ENCODE results near the gene LRRC71.

The LRRC71 gene

GRCh38 chr1:156920233-156921052 is at the start of gene LRRC71:
LRRC71 (plus strand) TSS chr1:156920632; CDS start chr1:156920804, 172 bp downstream.
- DNase-seq (ENCODE audit: low read depth, low spot score): no peak

GRCh38 chr1:156873659-156874058 is 46.8 kb upstream of the LRRC71 start:
- DNase-seq (ENCODE audit: low read depth, low spot score): no peak

DNA sequence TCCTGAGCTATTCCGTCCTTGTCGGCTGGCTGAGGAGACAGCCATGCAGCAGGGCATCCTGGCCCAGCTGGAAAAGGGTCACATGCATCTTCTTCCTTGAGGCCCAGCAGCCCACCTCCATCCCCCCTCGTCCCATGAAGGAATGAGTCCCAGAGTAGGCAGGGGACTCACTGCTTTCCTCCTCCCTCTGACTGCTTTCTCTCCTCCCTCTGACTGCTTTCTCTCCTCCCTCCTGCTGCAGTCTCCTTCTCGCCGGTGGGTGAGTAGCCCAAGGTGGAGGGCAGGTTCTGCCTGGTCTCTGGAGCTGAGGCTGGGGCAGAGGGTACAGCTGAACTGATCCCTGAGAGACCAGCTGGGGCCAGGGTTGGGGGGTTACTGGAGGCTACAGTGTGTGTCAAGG is 46.3 kb upstream of the LRRC71 start:
- DNase-seq (ENCODE audit: low read depth, low spot score): no peak

DNA sequence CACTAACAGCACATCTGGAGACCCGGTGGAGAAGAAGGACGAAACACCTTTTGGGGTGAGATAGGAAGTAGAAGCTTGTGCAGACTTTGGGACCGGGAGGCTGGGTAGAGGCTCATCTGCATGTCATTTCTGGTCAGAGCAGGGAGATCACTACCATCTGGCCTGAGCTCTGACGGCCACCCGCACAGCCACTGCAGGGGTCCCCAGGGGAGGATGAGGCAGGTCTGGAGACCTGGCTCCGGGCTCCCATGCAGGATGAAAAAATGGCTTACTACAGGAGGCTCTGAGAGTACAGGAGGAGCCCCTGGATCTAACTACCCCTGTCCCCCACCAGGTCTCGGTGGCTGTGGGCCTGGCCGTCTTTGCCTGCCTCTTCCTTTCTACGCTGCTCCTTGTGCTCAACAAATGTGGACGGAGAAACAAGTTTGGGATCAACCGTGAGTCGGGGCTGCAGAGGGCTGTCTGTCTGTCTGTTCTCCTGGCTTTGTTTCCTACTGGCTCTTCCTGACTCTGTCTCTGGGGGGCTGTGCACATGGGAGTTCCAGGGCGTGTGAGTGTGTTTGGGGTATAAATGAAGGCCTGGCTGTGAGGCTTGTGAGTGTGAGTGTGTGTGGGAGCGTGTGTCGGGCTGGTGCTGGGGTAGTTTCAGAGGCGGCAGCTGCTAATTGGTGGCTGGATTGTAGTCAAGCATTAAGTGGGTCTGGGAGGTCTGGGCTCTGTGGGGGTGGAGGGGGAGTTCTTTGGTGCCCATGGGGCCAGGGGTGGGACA is 45.7 kb upstream of the LRRC71 start:
- DNase-seq (ENCODE audit: low read depth, low spot score): no peak

GRCh38 chr1:156875341-156875615 is 45.2 kb upstream of the LRRC71 start:
- DNase-seq (ENCODE audit: low read depth, low spot score): no peak

DNA sequence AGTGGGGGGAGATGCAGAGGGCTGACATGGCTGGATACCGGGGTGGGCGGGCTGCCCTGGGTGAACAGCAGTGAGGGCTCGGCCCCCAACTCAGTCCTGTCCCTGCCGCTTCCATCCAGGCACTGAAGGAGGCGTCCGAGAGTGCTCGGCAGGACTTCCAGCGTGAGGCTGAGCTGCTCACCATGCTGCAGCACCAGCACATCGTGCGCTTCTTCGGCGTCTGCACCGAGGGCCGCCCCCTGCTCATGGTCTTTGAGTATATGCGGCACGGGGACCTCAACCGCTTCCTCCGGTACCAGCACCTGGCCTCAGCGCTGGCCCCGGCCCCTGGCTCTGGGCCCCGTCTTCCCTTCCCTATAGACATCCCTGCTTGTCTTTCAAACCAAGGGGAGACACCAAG is 44.2 kb upstream of the LRRC71 start:
- no peak for DNase-seq (ENCODE audit: low read depth, low spot score)

- DNase-seq (ENCODE audit: low read depth, low spot score): no peak
Observed at GRCh38 chr1:156877433-156878170, 42.8 kb upstream of the LRRC71 start.

DNA sequence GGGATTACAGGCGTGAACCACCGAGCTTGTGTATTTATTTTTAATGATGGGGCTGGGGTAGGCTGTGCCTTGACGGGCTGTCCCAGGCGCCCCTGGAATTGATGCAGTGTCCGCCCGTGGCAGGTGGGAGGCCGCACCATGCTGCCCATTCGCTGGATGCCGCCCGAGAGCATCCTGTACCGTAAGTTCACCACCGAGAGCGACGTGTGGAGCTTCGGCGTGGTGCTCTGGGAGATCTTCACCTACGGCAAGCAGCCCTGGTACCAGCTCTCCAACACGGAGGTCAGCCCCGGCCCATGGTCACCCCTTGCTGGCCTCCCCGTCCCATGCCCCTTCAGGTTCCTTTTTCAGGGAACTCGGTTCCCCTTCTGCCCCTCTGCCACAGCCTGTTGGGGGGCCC is 40.6 kb upstream of the LRRC71 start:
- no peak for DNase-seq (ENCODE audit: low read depth, low spot score)

DNA sequence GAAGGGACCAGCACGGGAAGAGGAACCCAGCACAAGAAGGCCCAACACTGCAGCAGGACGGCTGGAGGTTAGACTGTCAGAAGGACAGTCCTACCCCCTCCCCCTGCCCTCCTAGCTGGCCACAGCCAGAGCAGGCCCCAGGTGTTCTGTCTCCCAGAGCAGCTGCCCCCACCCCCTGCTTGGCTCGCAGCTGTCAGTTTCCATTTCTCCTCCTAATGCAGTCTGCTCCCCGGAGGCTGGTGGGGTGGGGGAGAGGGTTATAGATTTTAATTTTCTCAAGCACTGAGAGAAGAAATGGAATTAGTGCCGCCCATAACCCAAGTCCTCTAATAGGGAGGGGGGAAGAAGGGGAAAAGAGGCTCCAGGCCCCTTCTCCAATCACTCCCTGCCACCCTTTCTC is 40.0 kb upstream of the LRRC71 start:
- no peak for DNase-seq (ENCODE audit: low read depth, low spot score)

DNA sequence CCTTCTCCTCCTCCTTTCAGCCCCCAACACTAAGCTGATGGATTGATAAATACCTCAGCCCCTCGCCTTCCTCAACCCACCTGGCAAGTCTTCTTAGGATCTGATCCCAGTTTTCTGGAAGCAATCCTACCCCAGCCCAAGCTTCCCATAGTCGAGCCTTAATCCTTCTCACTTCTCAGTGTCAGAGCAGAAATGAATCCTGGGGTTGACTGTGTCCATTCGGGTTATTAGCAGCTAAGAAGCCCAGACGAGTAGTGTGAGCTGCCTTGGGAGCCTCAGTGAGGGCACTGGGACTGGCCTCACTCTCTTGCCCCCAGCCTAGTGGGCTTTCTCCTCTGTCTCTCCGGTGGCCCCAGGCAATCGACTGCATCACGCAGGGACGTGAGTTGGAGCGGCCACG is 39.3 kb upstream of the LRRC71 start:
- DNase-seq (ENCODE audit: low read depth, low spot score): no peak

DNA sequence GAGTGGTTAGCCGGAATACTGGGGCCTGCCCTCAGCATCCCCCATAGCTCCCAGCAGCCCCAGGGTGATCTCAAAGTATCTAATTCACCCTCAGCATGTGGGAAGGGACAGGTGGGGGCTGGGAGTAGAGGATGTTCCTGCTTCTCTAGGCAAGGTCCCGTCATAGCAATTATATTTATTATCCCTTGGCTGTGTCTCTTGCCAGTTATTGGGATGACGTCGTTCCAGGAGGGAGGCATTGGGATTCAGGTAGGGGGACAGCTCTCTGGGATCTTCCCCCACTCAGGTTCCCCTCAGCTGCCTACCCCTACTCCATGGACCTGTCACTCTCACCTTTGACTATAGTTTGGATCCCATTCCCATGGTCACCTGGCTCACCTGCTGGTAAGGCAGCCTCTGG is 38.8 kb upstream of the LRRC71 start:
- no peak for DNase-seq (ENCODE audit: low read depth, low spot score)

DNA sequence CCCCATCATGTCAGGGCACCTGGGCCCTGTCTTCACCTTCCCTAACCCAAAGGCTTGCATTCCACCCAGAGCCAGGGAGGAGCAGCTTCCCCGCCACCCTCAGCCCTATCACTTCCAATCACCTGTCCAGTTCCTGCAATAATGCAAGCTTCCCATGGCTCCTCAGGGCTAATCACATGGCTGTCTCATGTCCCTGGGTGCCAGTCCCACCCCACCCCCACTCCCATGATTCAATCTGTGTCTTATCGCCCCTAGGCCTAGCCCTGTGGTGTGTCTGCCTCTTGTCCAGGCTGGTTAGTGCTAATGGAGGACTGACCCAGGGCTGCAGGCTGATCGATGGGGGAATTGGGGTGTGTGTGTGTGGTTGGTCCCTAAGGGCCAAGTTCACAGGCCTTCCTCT is 37.9 kb upstream of the LRRC71 start:
- no peak for DNase-seq (ENCODE audit: low read depth, low spot score)

GRCh38 chr1:156883919-156884318 is 36.5 kb upstream of the LRRC71 start:
- no peak for DNase-seq (ENCODE audit: low read depth, low spot score)

GRCh38 chr1:156884560-156885184 is 35.8 kb upstream of the LRRC71 start:
- DNase-seq (ENCODE audit: low read depth, low spot score): no peak

GRCh38 chr1:156885314-156885713 is 35.1 kb upstream of the LRRC71 start:
- no peak for DNase-seq (ENCODE audit: low read depth, low spot score)

DNA sequence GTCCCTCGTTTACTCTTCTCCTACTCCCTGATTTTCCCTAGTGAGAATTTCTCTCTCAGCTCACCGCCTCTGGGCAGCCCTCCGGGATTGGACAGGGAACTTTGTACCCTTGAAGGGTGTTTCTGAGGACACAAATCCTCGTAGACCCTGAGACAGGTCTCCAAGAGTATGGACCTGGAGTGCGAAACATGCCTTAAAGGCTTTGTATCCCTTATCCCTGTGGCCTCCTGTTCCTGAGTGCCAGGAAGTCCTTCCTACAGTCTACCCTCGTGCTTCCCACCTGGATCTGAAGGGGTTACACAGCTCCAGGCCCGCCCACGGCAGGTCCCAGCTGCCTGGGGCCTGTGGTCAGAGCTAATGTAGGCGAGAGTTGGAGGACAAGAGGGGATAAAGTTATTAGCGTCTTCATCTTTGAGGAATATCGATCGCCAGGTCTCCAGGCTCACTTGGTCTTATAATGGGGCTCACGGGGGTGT is 34.5 kb upstream of the LRRC71 start:
- DNase-seq (ENCODE audit: low read depth, low spot score): no peak

- no peak for DNase-seq (ENCODE audit: low read depth, low spot score)
Observed at GRCh38 chr1:156886583-156887281, 33.7 kb upstream of the LRRC71 start.

DNA sequence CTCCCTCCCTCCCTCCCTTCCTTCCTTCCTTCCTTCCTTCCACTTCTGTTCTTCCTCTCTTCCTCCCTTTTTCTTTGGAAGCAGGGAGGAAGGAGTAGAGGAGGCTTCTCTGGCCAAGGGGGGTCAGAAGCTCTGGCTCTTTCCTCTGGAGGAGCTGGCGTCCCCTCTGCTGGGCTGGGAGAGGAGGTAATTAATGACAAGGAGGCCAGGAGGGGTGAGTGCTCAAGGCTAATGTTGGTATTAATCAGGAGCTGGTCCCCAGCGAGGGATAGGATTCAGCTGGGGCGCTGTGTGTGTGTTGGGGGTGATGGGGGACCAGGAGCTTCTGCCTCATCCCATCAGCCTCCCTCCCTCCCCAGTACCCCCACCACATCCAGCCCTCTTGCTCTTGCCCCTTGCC is 33.1 kb upstream of the LRRC71 start:
- DNase-seq (ENCODE audit: low read depth, low spot score): no peak

GRCh38 chr1:156887734-156888133 is 32.7 kb upstream of the LRRC71 start:
- DNase-seq (ENCODE audit: low read depth, low spot score): no peak

DNA sequence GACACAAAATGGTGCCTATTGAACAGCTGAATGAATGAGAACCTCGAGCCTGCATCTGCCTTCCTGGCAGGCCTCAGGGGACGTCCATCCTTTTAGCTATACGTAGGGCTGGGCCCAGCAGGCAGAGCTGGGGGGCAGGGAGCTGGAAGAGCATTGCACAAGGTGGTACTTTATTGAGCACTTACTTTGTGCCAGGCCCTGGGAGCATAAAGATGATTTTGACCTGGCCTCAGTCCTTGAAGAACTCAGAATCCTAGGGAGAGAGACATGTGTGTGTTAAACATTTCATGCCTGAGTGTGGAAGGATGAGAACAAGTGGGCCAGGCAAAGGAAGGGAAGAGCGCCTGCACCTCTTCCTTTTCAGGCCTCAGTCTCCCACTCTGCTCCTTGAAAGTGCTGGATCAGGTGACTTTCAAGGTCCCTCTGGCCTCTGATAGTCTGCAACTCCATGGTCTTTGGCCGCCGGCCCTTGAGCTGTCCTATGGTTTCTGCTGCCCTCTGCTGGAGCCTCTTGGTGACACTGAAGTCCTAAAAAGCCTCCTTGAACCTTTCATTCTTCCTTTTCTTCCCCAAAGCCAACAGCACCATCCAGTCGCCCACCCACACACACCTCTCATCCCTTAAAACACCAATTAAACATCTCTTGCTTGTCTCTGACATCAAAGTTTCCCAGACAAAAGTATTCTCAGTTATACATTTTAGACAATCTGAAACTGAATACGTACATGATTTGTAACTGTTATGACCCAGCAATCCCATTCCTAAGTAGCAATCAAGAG is 30.4 kb upstream of the LRRC71 start:
- DNase-seq (ENCODE audit: low read depth, low spot score): no peak
